Bronchial epithelial cell (primary cell): ENCODE results near the gene ALDH3B1. TPM values are rescaled to one million over a fixed set of nuclear protein-coding genes. Genes with fewer than 3 reads are reported as not detected.

Source experiments
- DNase-seq: peaks from one replicate; pipeline ENCODE4 v3.0.0-alpha.2; 2010; ENCODE audit warnings: low read depth
- FAIRE-seq: peaks from 2 replicates; lab custom pipeline; 2011; peaks lifted over from hg19 to GRCh38; lab: Jason Lieb, UNC
- H3K27me3 ChIP-seq: 2 replicates; pipeline ENCODE4 v1.5.1; 2011; ENCODE audit warnings: low read length; ENCODE audit not compliant: control insufficient read depth, insufficient read depth
- H3K36me3 ChIP-seq: 2 replicates; pipeline ENCODE4 v1.5.1; 2011; ENCODE audit warnings: low read length; ENCODE audit not compliant: control insufficient read depth, insufficient read depth
- H3K4me3 ChIP-seq: 2 replicates; pipeline ENCODE4 v1.5.1; 2011; ENCODE audit warnings: mild to moderate bottlenecking, low read depth, low read length, control low read depth
- CTCF ChIP-seq: IDR thresholded peaks from 2 replicates; pipeline ENCODE4 v1.5.1; 2011; ENCODE audit warnings: mild to moderate bottlenecking, moderate library complexity, low read length, control low read depth, inconsistent platforms; ENCODE audit not compliant: insufficient read depth, severe bottlenecking
- total RNA-seq: library from RNA; depleted of rRNA; stranded (reverse); fragments of >200 nt; gene quantifications from 2 replicates; pipeline ENCODE4 v1.2.1, GENCODE V29; 2014

The ALDH3B1 gene
- total RNA-seq, 1 donor from 2014 or later: 6.1 TPM

- no peak for TF ChIP-seq CTCF
- H3K36me3 ChIP-seq: no peaks in the 10 kb centered on the region
- FAIRE-seq: no peak
These were observed 3.4 kb upstream of the ALDH3B1 start for GRCh38 chr11:68006606-68007166.

GRCh38 chr11:68007498-68008380, 2.4 kb upstream of the ALDH3B1 start:
- Histone ChIP-seq H3K4me3 (no peak overlapping the region), H3K27me3 (no peaks in the 10 kb centered on the region), H3K36me3 (no peaks in the 10 kb centered on the region)
- DNase-seq (no peak), FAIRE-seq (no peak)
- no peak for TF ChIP-seq CTCF

More at GRCh38 chr11:68006606-68007166, 3.4 kb upstream of the ALDH3B1 start:
- no peak for DNase-seq
- no peak overlapping the region for H3K4me3 ChIP-seq
- no peaks in the 10 kb centered on the region for H3K27me3 ChIP-seq

- no peak for DNase-seq
- FAIRE-seq: no peak
- H3K36me3 ChIP-seq: no peaks in the 10 kb centered on the region
- H3K4me3 ChIP-seq: no peak overlapping the region
- H3K27me3 ChIP-seq: no peaks in the 10 kb centered on the region
- no peak for TF ChIP-seq CTCF
These were observed 1.5 kb upstream of the ALDH3B1 start for GRCh38 chr11:68008381-68009337.

GRCh38 chr11:68009391-68010089, 587 bp upstream of the ALDH3B1 start:
- DNase-seq (no peak), FAIRE-seq (no peak)
- no peaks in the 10 kb centered on the region for H3K36me3 ChIP-seq
- TF ChIP-seq CTCF: no peak
- no peaks in the 10 kb centered on the region for H3K27me3 ChIP-seq
- no peak overlapping the region for H3K4me3 ChIP-seq
